ENCODE measurements around the gene LYZ.

Gene LYZ

DNA sequence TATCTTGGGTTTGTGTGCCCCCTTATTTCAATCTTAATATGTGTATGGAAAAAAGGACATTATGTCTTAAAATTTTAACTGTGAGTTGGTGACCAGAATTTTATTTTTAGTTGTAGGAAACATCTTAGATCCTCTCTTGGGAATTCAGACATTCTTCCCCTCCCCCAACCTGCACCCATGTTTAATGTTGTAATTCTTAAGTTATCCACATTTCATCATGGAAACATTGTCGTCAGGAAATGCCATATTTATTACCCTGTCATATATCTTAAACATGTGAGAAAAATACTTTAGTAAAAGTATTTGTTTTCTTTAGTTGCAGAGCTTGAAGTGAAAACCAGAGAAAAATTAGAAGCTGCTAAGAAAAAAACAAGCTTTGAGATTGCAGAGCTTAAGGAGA lies 41.6 kb downstream of the LYZ start:
- no peak for DNase-seq

DNA sequence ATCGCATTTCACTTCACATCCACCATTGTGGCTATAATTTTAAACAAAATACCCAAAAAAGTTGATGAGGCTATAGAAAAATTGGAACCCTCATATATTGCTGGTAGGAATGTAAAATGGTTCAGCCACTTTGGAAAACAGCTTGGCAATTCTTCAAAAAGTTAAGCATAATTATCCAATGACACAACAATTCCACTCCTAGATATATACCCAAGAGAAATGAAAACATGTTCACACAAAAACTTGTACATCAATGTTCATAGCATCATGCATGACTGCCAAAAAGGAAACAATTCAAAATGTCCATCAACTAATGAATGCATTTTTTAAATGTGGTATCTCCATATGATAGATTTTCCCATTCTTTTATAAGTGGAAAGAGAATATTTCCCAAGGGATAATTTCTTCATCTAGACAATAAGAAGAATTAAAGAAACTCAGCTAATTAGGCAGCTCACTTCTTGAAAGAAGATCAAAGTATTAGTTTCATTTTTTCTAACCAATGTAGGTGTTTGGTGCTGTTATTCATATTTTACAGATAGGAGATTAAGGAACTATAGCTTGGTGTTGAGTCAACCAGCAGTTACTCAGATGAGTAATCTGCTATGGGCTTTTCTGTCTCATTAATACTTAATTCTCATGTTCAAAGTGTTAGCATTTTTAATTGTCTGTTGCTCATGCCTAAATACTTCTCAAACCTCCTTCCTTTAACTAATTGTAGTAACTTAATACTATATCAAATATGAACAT lies 44.2 kb downstream of the LYZ start:
- no peak for DNase-seq

GRCh38 chr12:69396041-69396440 lies 47.9 kb downstream of the LYZ start:
- DNase-seq = no peak

DNA sequence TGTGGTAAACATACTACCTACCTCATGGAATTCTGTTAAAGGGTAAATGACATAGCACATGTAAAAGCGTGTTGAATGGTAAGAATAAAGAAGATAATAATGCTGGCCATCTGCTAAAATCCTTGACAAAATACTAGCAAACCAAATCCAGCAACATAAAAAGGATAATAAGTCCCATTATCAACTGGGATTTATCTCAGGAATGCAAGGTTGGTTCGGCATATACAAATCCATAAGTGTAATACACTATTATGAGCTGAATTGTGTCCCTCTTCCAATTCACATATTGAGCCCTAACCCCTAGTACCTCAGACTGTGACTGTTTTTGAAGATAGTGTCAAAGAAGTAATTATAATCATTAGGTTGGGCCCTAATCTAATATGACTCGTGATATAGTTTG lies 48.8 kb downstream of the LYZ start:
- no peak for DNase-seq

DNA sequence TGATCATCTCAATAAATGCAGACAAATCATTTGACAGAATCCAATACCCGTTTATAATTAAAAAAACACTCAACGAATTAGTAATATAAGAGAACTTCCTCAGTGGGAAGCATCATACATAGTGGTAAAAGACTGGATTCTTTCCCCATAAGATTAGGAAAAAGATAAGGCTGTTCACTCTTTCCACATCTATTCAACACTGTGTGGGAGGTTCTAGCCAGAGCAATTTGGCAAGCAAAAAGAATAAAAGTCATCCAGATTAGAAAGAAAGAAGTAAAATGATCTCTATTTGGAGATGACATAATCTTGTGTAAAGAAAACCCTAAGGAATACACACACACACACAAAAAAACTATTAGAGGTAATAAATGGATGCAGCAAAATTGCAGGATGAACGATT lies 49.8 kb downstream of the LYZ start:
- DNase-seq = no peak

DNA sequence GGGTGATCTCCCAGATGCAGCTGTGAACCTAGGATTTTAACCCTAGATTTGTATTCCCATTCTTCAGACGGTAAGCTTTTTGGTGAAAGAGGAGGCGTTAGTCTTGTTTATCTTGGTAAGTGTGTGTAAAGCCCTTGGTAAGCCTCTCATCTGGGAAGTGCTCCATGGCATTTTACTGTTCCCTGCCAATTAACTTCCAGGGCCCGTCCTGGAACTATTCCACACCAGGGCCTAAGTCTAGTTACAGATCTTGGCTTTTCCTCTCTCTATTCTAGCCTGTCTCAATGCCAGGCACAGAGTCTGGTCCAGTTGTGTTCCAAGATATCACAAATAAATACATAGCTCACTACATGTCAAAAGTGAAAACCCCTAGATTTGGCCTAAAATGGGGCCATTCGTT lies 53.8 kb downstream of the LYZ start:
- DNase-seq = no peak
